Erythroblast (primary cell): ENCODE measurements around the gene MAB21L2.

Source experiments
- GATA1 ChIP-seq: IDR thresholded peaks from 2 replicates; pipeline ENCODE4 v1.6.1; 2011; ENCODE audit warnings: low read depth, mild to moderate bottlenecking, control low read depth, low read length, moderate library complexity
- POLR2A ChIP-seq: IDR thresholded peaks from 2 replicates; pipeline ENCODE4 v1.6.1; 2011; ENCODE audit warnings: mild to moderate bottlenecking, low read length

DNA sequence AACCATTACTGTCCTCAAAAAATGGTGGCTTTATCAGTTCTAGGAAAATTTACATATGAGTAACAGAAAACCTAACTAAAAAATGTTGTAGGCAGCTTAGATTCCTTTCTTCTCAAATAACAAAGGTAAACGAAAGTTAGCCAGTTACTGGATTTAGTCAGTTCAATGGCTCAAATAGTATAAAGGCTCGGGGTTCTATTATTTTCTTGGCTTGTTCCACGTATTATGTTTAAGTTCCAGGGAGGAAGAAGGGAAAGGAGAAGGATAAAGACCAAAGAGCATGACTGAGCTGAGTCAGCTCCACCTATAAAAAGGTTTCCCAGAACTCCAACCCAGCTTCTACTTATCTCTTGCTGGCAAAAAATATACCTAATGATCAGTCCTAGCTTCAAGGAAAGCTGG, 41.0 kb upstream of the MAB21L2 start:
- TF ChIP-seq POLR2A (no peak), GATA1 (no peak)
